ENCODE measurements around the gene OTOP2. TPM values are rescaled to one million over a fixed set of nuclear protein-coding genes. Genes with fewer than 3 reads are reported as not detected.

Gene OTOP2
- total RNA-seq, 1 donor from 2014 or later = not detected

- Histone ChIP-seq H4K20me1 (ENCODE audit: insufficient read depth, low read length) (no peaks in the 10 kb centered on the region), H3K79me2 (ENCODE audit: insufficient read depth, low read length) (no peaks in the 10 kb centered on the region), H3K4me2 (ENCODE audit: low read length) (no peak overlapping the region), H3K36me3 (ENCODE audit: insufficient read depth, low read length) (no peaks in the 10 kb centered on the region), H3K4me3 (ENCODE audit: insufficient read depth, low read depth, low read length) (no peak overlapping the region), H3K27me3 (ENCODE audit: insufficient read depth, low read length) (peaks cover 46% of the 10 kb centered on the region), H2AFZ (ENCODE audit: low read depth, low read length) (no peak overlapping the region), H3K4me1 (ENCODE audit: insufficient read depth, low read length) (no peaks in the 10 kb centered on the region), H3K27ac (ENCODE audit: low read depth, low read length) (no peak overlapping the region), H3K9me3 (ENCODE audit: insufficient read depth, low read depth, low read length) (no peaks in the 10 kb centered on the region), H3K9ac (ENCODE audit: low read length) (no peak overlapping the region)
- FAIRE-seq = no peak
- TF ChIP-seq CTCF (IDR thresholded peaks at IDR 0.05; ENCODE audit: insufficient read depth, low read depth, low read length) (no peak), EZH2 (IDR thresholded peaks at IDR 0.05; ENCODE audit: insufficient read depth, low read length) (peak; percentile 25)
- no peaks in the 10 kb centered on the region for H3K36me3 Mint-ChIP-seq (ENCODE audit: low read depth, unreplicated experiment)
- peaks cover 6% of the 10 kb centered on the region for H3K9me3 Mint-ChIP-seq (ENCODE audit: unreplicated experiment)
- no peak overlapping the region for H3K27ac Mint-ChIP-seq (ENCODE audit: unreplicated experiment)
- H3K4me1 Mint-ChIP-seq (ENCODE audit: low read depth, unreplicated experiment) = no peaks in the 10 kb centered on the region
- H3K27me3 Mint-ChIP-seq (ENCODE audit: low read depth, unreplicated experiment) = peaks cover 55% of the 10 kb centered on the region
- H3K4me3 Mint-ChIP-seq (ENCODE audit: unreplicated experiment) = no peak overlapping the region
- no peak for DNase-seq (ENCODE audit: low read depth)
Observed at GRCh38 chr17:74922172-74922571, 1.9 kb upstream of the OTOP2 start.

- DNase-seq (ENCODE audit: low read depth) = no peak
- peaks cover 6% of the 10 kb centered on the region for H3K9me3 Mint-ChIP-seq (ENCODE audit: unreplicated experiment)
- Histone ChIP-seq H3K9me3 (ENCODE audit: insufficient read depth, low read depth, low read length) (no peaks in the 10 kb centered on the region), H3K4me1 (ENCODE audit: insufficient read depth, low read length) (no peaks in the 10 kb centered on the region), H3K4me3 (ENCODE audit: insufficient read depth, low read depth, low read length) (no peak within 1 kb of the TSS), H3K36me3 (ENCODE audit: insufficient read depth, low read length) (no peaks in the 10 kb centered on the region), H3K4me2 (ENCODE audit: low read length) (peak within 1 kb of the TSS; percentile 58), H3K27ac (ENCODE audit: low read depth, low read length) (no peak within 1 kb of the TSS), H2AFZ (ENCODE audit: low read depth, low read length) (no peak within 1 kb of the TSS), H3K27me3 (ENCODE audit: insufficient read depth, low read length) (peaks cover 52% of the 10 kb centered on the region), H3K9ac (ENCODE audit: low read length) (no peak within 1 kb of the TSS), H3K79me2 (ENCODE audit: insufficient read depth, low read length) (no peaks in the 10 kb centered on the region), H4K20me1 (ENCODE audit: insufficient read depth, low read length) (no peaks in the 10 kb centered on the region)
- FAIRE-seq = no peak
- H3K4me1 Mint-ChIP-seq (ENCODE audit: low read depth, unreplicated experiment) = no peaks in the 10 kb centered on the region
- peak within 1 kb of the TSS; percentile 14 for H3K4me3 Mint-ChIP-seq (ENCODE audit: unreplicated experiment)
- H3K27me3 Mint-ChIP-seq (ENCODE audit: low read depth, unreplicated experiment) = peaks cover 58% of the 10 kb centered on the region
- H3K27ac Mint-ChIP-seq (ENCODE audit: unreplicated experiment) = no peak within 1 kb of the TSS
- no peaks in the 10 kb centered on the region for H3K36me3 Mint-ChIP-seq (ENCODE audit: low read depth, unreplicated experiment)
- TF ChIP-seq CTCF (IDR thresholded peaks at IDR 0.05; ENCODE audit: insufficient read depth, low read depth, low read length) (no peak), EZH2 (IDR thresholded peaks at IDR 0.05; ENCODE audit: insufficient read depth, low read length) (peak; percentile 68)
Observed at GRCh38 chr17:74922694-74923537, 1.2 kb upstream of the OTOP2 start, which contains the start of gene USH1G. Gene USH1G (minus strand): TSS chr17:74923255. CDS start chr17:74923073, 182 bp downstream.
